K562 (cell line): ENCODE results near the gene NVL. TPM values are rescaled to one million over a fixed set of nuclear protein-coding genes. Genes with fewer than 3 reads are reported as not detected.
A peak's percentile ranks its signal among the peaks of the same experiment; 100 is the strongest.

Experiments used
- ATAC-seq: fragments of 200-7000 bp; cut with Tn5 transposase; 3 replicates; pipeline ENCODE4 v1.9.1; 2020; ENCODE audit warnings: moderate library complexity
- BruUV-seq: library from RNA; stranded (reverse); fragments of 400-500 nt; replicated peaks from 2 replicates; lab custom pipeline; 2021; lab: Mats Ljungman, UMichigan
- CTCF ChIA-PET: fragments of 300-600 bp; formaldehyde crosslinking; extraction: SDS; loops from one replicate; lab custom pipeline; 2021; ENCODE audit warnings: low intra/inter-chr PET ratio; lab: Yijun Ruan, JAX
- POLR2A ChIA-PET: fragments of 300-600, 350-650 bp; sonication (Branson Sonifier 250); formaldehyde crosslinking; extraction: SDS; loops from one replicate; lab custom pipeline; 2021; ENCODE audit warnings: antibody characterized with exemption, inconsistent platforms; lab: Yijun Ruan, JAX
- DNase-seq, 4 experiments: peaks; one replicate each; pipeline versions ENCODE4 v3.0.0 to v3.0.0-alpha.2; 2011 to 2018; ENCODE audit warnings: low spot score in 3 of 4, mixed read lengths in 3 of 4; ENCODE audit errors: extremely low read depth in 1 of 4
- FAIRE-seq: peaks from 2 replicates; lab custom pipeline; 2011; peaks lifted over from hg19 to GRCh38; lab: Jason Lieb, UNC
- H2AFZ ChIP-seq: 2 replicates; pipeline ENCODE4 v1.6.0; 2011; ENCODE audit warnings: low read depth, low read length, control low read depth, inconsistent platforms
- H3K27ac ChIP-seq: fragments of 200-600 bp; 3 replicates; pipeline ENCODE4 v1.8.0; 2011; ENCODE audit warnings: low read depth, mild to moderate bottlenecking, control low read depth, inconsistent platforms, low read length, moderate library complexity, mixed read lengths; ENCODE audit errors: extremely low read depth
- H3K27me3 ChIP-seq, 2 experiments: fragments of 300-600 bp in 1 of 2; 2 replicates in 1 of 2; 3 replicates in 1 of 2; pipeline versions ENCODE4 v1.6.0 to v1.8.0; 2011; ENCODE audit warnings: inconsistent platforms in 2 of 2, low read length in 2 of 2, mild to moderate bottlenecking in 1 of 2, mixed read lengths in 1 of 2, moderate library complexity in 1 of 2; ENCODE audit not compliant: control insufficient read depth in 2 of 2, insufficient read depth in 2 of 2
- H3K36me3 ChIP-seq: fragments of 300-600 bp; 3 replicates; pipeline ENCODE4 v1.8.0; 2011; ENCODE audit warnings: mild to moderate bottlenecking, low read length, inconsistent platforms; ENCODE audit not compliant: control insufficient read depth, insufficient read depth
- H3K4me1 ChIP-seq, 2 experiments: fragments of 200-600 bp in 1 of 2; replicated peaks in 1 of 2; 2 replicates in 1 of 2; 3 replicates in 1 of 2; pipeline versions ENCODE4 v1.5.1 to v1.8.0; 2011; ENCODE audit warnings: inconsistent platforms in 2 of 2, low read length in 2 of 2, mild to moderate bottlenecking in 1 of 2, mixed read lengths in 1 of 2, moderate library complexity in 1 of 2; ENCODE audit not compliant: control insufficient read depth in 2 of 2, insufficient read depth in 2 of 2
- H3K4me2 ChIP-seq: 2 replicates; pipeline ENCODE4 v1.6.1; 2011; ENCODE audit warnings: low read length, control low read depth, inconsistent platforms, mixed read lengths; ENCODE audit not compliant: insufficient read depth
- H3K4me3 ChIP-seq: fragments of 200-600 bp; sonication (generic), shearing (Covaris generic); 2 replicates; pipeline ENCODE4 v1.5.1; 2016; ENCODE audit warnings: control low read depth, inconsistent platforms
- H3K79me2 ChIP-seq: fragments of 200-600 bp; 3 replicates; pipeline ENCODE4 v1.8.0; 2011; ENCODE audit warnings: low read length, inconsistent platforms; ENCODE audit not compliant: control insufficient read depth, insufficient read depth
- H3K9ac ChIP-seq, 2 experiments: 2 replicates each; pipeline versions ENCODE4 v1.6.0 to v1.6.1; 2011; ENCODE audit warnings: low read depth in 2 of 2, low read length in 2 of 2, control low read depth in 1 of 2, inconsistent platforms in 1 of 2, mild to moderate bottlenecking in 1 of 2, mixed read lengths in 1 of 2; ENCODE audit not compliant: insufficient read depth in 1 of 2
- H3K9me1 ChIP-seq: one replicate; pipeline ENCODE4 v1.6.0; 2011; ENCODE audit warnings: inconsistent platforms, mild to moderate bottlenecking, low read length, moderate library complexity; ENCODE audit not compliant: control insufficient read depth, insufficient read depth
- H3K9me3 ChIP-seq: replicated peaks from 2 replicates; pipeline ENCODE4 v1.5.1; 2011; ENCODE audit warnings: low read depth, low read length, inconsistent platforms; ENCODE audit not compliant: control insufficient read depth, insufficient read depth
- H4K20me1 ChIP-seq: replicated peaks from 2 replicates; pipeline ENCODE4 v1.6.1; 2011; ENCODE audit warnings: low read length, inconsistent platforms, mixed read lengths; ENCODE audit not compliant: control insufficient read depth, insufficient read depth
- CBX3 ChIP-seq, 2 experiments: IDR thresholded peaks; 1 replicate in 1 of 2; 2 replicates in 1 of 2; pipeline ENCODE4 v1.6.1; 2012; ENCODE audit warnings: inconsistent platforms in 2 of 2, low read length in 2 of 2, borderline replicate concordance in 1 of 2, control low read depth in 1 of 2
- ESRRA ChIP-seq: fragments of 450-650 bp; IDR thresholded peaks from 2 replicates; pipeline ENCODE4 v1.6.1; 2014; ENCODE audit warnings: low read depth, mild to moderate bottlenecking, moderate library complexity, borderline replicate concordance
- MBD2 ChIP-seq: sonication (generic); IDR thresholded peaks from 2 replicates; pipeline ENCODE4 v1.6.1; 2016; ENCODE audit warnings: low read depth, borderline replicate concordance
- PBX2 ChIP-seq, 2 experiments: IDR thresholded peaks in 1 of 2; conservative IDR thresholded peaks in 1 of 2; 2 replicates each; pipeline ENCODE4 v1.6.1; 2016; ENCODE audit warnings: low read depth in 2 of 2, mild to moderate bottlenecking in 1 of 2, missing compliant biosample characterization in 1 of 2, missing genetic modification characterization in 1 of 2, moderate library complexity in 1 of 2
- STAT6 ChIP-seq: sonication (generic); formaldehyde crosslinking; IDR thresholded peaks from 2 replicates; pipeline ENCODE4 v1.8.1; 2023; ENCODE audit warnings: mild to moderate bottlenecking, missing genetic modification reagents
- TFAM ChIP-seq: fragments of 250-450 bp; sonication (Bioruptor Pico); conservative IDR thresholded peaks from 2 replicates; pipeline ENCODE4 v1.5.0; 2021; ENCODE audit warnings: mild to moderate bottlenecking, moderate library complexity
- TRIM24 ChIP-seq, 2 experiments: fragments of 450-650 bp; IDR thresholded peaks; 2 replicates each; pipeline ENCODE4 v1.6.1; 2016
- TRIM28 ChIP-seq: fragments of 450-650 bp; IDR thresholded peaks from 2 replicates; pipeline ENCODE4 v1.6.1; 2017
- USF2 ChIP-seq: sonication (generic); formaldehyde crosslinking; IDR thresholded peaks from 2 replicates; pipeline ENCODE4 v1.5.0; 2020; ENCODE audit warnings: missing genetic modification reagents
- ZNF23 ChIP-seq: fragments of 250-450 bp; sonication (Bioruptor Pico); IDR thresholded peaks from 2 replicates; pipeline ENCODE4 v1.4.0; 2020; ENCODE audit warnings: mild to moderate bottlenecking
- ZNF586 ChIP-seq: fragments of 450-650 bp; formaldehyde crosslinking; conservative IDR thresholded peaks from 2 replicates; pipeline ENCODE4 v1.4.0; 2020; ENCODE audit warnings: mild to moderate bottlenecking, moderate library complexity
- WGBS: fragments of 100-300 bp; shearing (Covaris generic); methylation state at CpG from one replicate; pipeline ENCODE4 v1.1.6; 2016; ENCODE audit warnings: low coverage, mixed read lengths; ENCODE audit not compliant: insufficient coverage; ENCODE audit errors: missing lambda C conversion rate; 5-methylcytosine and 5-hydroxymethylcytosine counted together
- in situ Hi-C: fragments of 300-500 bp; cut with MboI; formaldehyde crosslinking; loops from 4 replicates; pipeline ENCODE4 v1.15.0; 2018; ENCODE audit warnings: inconsistent platforms, mixed read lengths
- intact Hi-C: fragments of 100-400 bp; cut with micrococcal nuclease; formaldehyde crosslinking; loops from 2 replicates; pipeline ENCODE4 v1.14.2; 2022
- polyA plus RNA-seq, 8 experiments: library from polyadenylated mRNA; depleted of rRNA in 4 of 8; stranded (reverse) in 5 of 8; unstranded in 3 of 8; fragments of >200 nt; fragmentation: Nextera tagmentation in 2 of 8; fragmentation: Illumina TruSeq in 1 of 8; extraction: Ambion mirVana in 2 of 8; extraction: Trizol in 1 of 8; gene quantifications; 2 replicates each; pipeline versions ENCODE4 v1.2.1 to v1.2.3, GENCODE V29; 2011 to 2014; ENCODE audit warnings: inconsistent platforms in 1 of 8, missing spikeins in 1 of 8
- total RNA-seq, 7 experiments: library from RNA; depleted of rRNA in 6 of 7; stranded (reverse); fragments of >200 nt in 6 of 7; fragmentation: Illumina TruSeq in 2 of 7; extraction: Trizol in 2 of 7; gene quantifications; 2 replicates each; pipeline versions ENCODE4 v1.2.1 to v1.2.3, GENCODE V29; 2011 to 2021; ENCODE audit warnings: low replicate concordance in 1 of 7

The NVL gene
- total and polyA plus RNA-seq, 9 of the 15 experiments (the other 6 are each of a cell fraction or from before 2014, with no cell fraction given) = 32.5 to 86.6 (median 62.9) TPM

GRCh38 chr1:224353975-224354925, 24.3 kb upstream of the NVL start:
- no TSS peak for BruUV-seq
- FAIRE-seq = no peak
- CTCF ChIA-PET = no interaction called here
- no peak for TF ChIP-seq PBX2 (CRISPR knock-in tag; IDR thresholded peaks at IDR 0.05; ENCODE audit: low read depth)
- no peak for TF ChIP-seq PBX2 (tag; conservative IDR thresholded peaks at IDR 0.05; ENCODE audit: low read depth)
- TF ChIP-seq STAT6 = no peak
- no peak for TF ChIP-seq ZNF23
- no peak for TF ChIP-seq MBD2
- no peak for TF ChIP-seq USF2
- TF ChIP-seq ESRRA = no peak
- peak; percentile 77 for TF ChIP-seq TRIM28
- no peak for TF ChIP-seq TFAM (CRISPR knock-in tag)
- peak in 1 of 2 experiments; percentile 35; a peak in 2 of 4 replicates for TF ChIP-seq TRIM24 (IDR thresholded peaks at IDR 0.05)
- no peak for TF ChIP-seq ZNF586 (CRISPR knock-in tag)
- TF ChIP-seq CBX3 (IDR thresholded peaks at IDR 0.05; ENCODE audit: borderline replicate concordance in 1 of 2, low read length in 2 of 2) = peak in 1 of 2 experiments; percentile 53; a peak in 1 of 3 replicates

More at GRCh38 chr1:224353975-224354925, 24.3 kb upstream of the NVL start:
- WGBS = 30% methylated on average over 5 of the region's 5 CpGs
- H3K9ac ChIP-seq = no peak overlapping the region
- H3K27ac ChIP-seq = no peak overlapping the region
- no peaks in the 10 kb centered on the region for H3K9me1 ChIP-seq
- no peaks in the 10 kb centered on the region for H3K36me3 ChIP-seq
- DNase-seq (no peak), ATAC-seq (no peak)
- peaks cover 12 to 14% of the 10 kb centered on the region in 2 experiments for H3K4me1 ChIP-seq
- no peaks in the 10 kb centered on the region for H3K27me3 ChIP-seq
- peaks cover 25% of the 10 kb centered on the region for H3K79me2 ChIP-seq
- in situ Hi-C loops = no loop called here
- H2AFZ ChIP-seq = no peak overlapping the region
- POLR2A ChIA-PET = interaction anchor here (0.6 to 0.8 kb wide), 3 partner anchors 10 to 655 kb away, joined by 3 to 4 read pairs (median 4); no protein-coding TSS in a partner anchor
- no peaks in the 10 kb centered on the region for H3K9me3 ChIP-seq
- no peak overlapping the region for H3K4me2 ChIP-seq
- no peak overlapping the region for H3K4me3 ChIP-seq
- no peaks in the 10 kb centered on the region for H4K20me1 ChIP-seq
- intact Hi-C loops = no loop called here
